ENCODE data around the gene ANKRD2.
"Not testable (repeated sequence)": the region's sequence is repeated elsewhere in the genome, so short reads cannot be mapped to it uniquely, and the experiment has no call there.

The ANKRD2 gene

GRCh38 chr10:97546456-97547270, 25.9 kb upstream of the ANKRD2 start:
- Histone ChIP-seq H3K4me3 (no peak overlapping the region), H3K4me1 (peaks cover 28% of the 10 kb centered on the region), H4K20me1 (no peaks in the 10 kb centered on the region), H3K36me3 (no peaks in the 10 kb centered on the region), H3K27ac (no peak overlapping the region), H3K9me3 (no peaks in the 10 kb centered on the region), H3K9ac (no peak overlapping the region), H3K27me3 (no peaks in the 10 kb centered on the region), H3K4me2 (no peak overlapping the region)
- no peak for TF ChIP-seq Cebpa-rat (IDR thresholded peaks at IDR 0.05)

GRCh38 chr10:97547271-97547600, 25.3 kb upstream of the ANKRD2 start:
- Histone ChIP-seq H3K9ac (no peak overlapping the region), H3K4me3 (no peak overlapping the region), H3K27me3 (no peaks in the 10 kb centered on the region), H3K4me2 (no peak overlapping the region), H3K36me3 (no peaks in the 10 kb centered on the region), H3K4me1 (peaks cover 23% of the 10 kb centered on the region), H4K20me1 (no peaks in the 10 kb centered on the region), H3K9me3 (no peaks in the 10 kb centered on the region), H3K27ac (no peak overlapping the region)
- no peak for TF ChIP-seq Cebpa-rat (IDR thresholded peaks at IDR 0.05)

GRCh38 chr10:97547962-97548361, 24.6 kb upstream of the ANKRD2 start:
- TF ChIP-seq Cebpa-rat (IDR thresholded peaks at IDR 0.05), result no peak
- Histone ChIP-seq H3K9ac (no peak overlapping the region), H3K27me3 (no peaks in the 10 kb centered on the region), H4K20me1 (no peaks in the 10 kb centered on the region), H3K4me3 (no peak overlapping the region), H3K4me1 (peaks cover 16% of the 10 kb centered on the region), H3K36me3 (no peaks in the 10 kb centered on the region), H3K4me2 (no peak overlapping the region), H3K9me3 (no peaks in the 10 kb centered on the region), H3K27ac (no peak overlapping the region)

GRCh38 chr10:97548828-97549455, 23.6 kb upstream of the ANKRD2 start:
- H3K36me3 ChIP-seq, result no peaks in the 10 kb centered on the region
- no peaks in the 10 kb centered on the region for H4K20me1 ChIP-seq
- H3K9ac ChIP-seq, result no peak overlapping the region
- H3K4me2 ChIP-seq, result no peak overlapping the region
- no peaks in the 10 kb centered on the region for H3K9me3 ChIP-seq
- no peak for TF ChIP-seq Cebpa-rat (IDR thresholded peaks at IDR 0.05)
- H3K4me1 ChIP-seq, result peaks cover 6% of the 10 kb centered on the region; the same call in 1 of the 2 replicates
- no peak overlapping the region for H3K27ac ChIP-seq
- H3K27me3 ChIP-seq, result no peaks in the 10 kb centered on the region
- H3K4me3 ChIP-seq, result no peak overlapping the region

- no peaks in the 10 kb centered on the region for H3K36me3 ChIP-seq
- no peak overlapping the region for H3K4me3 ChIP-seq
- H4K20me1 ChIP-seq, result no peaks in the 10 kb centered on the region
- peak overlapping the region; percentile 15; the same call in 1 of the 2 replicates for H3K9ac ChIP-seq
- peaks cover 5% of the 10 kb centered on the region for H3K9me3 ChIP-seq
- no peak for TF ChIP-seq Cebpa-rat (IDR thresholded peaks at IDR 0.05)
- no peak overlapping the region for H3K4me2 ChIP-seq
- no peak overlapping the region for H3K27ac ChIP-seq
- H3K4me1 ChIP-seq, result 0 out of 2 replicates have a peak, but pooled peaks cover 6% of the 10 kb centered on the region
- H3K27me3 ChIP-seq, result no peaks in the 10 kb centered on the region
Measured at GRCh38 chr10:97549587-97550322, 22.8 kb upstream of the ANKRD2 start.

GRCh38 chr10:97550336-97551149, 22.0 kb upstream of the ANKRD2 start:
- no peak overlapping the region for H3K27ac ChIP-seq
- no peak for TF ChIP-seq Cebpa-rat (IDR thresholded peaks at IDR 0.05)
- H3K27me3 ChIP-seq, result no peaks in the 10 kb centered on the region
- no peak overlapping the region for H3K4me2 ChIP-seq
- no peaks in the 10 kb centered on the region for H4K20me1 ChIP-seq
- H3K4me3 ChIP-seq, result no peak overlapping the region
- peak overlapping the region; percentile 15; the same call in 1 of the 2 replicates for H3K9ac ChIP-seq
- H3K36me3 ChIP-seq, result no peaks in the 10 kb centered on the region
- H3K4me1 ChIP-seq, result 0 out of 2 replicates have a peak, but pooled peaks cover 6% of the 10 kb centered on the region
- peaks cover 13% of the 10 kb centered on the region for H3K9me3 ChIP-seq

- Histone ChIP-seq H3K9ac (no peak overlapping the region), H3K27ac (no peak overlapping the region), H3K9me3 (peaks cover 21% of the 10 kb centered on the region), H3K4me3 (no peak overlapping the region), H3K27me3 (no peaks in the 10 kb centered on the region), H3K36me3 (no peaks in the 10 kb centered on the region), H4K20me1 (no peaks in the 10 kb centered on the region), H3K4me2 (no peak overlapping the region), H3K4me1 (0 out of 2 replicates have a peak, but pooled peaks cover 6% of the 10 kb centered on the region)
- TF ChIP-seq Cebpa-rat (IDR thresholded peaks at IDR 0.05), result no peak
Measured at GRCh38 chr10:97551271-97551670, 21.3 kb upstream of the ANKRD2 start.

GRCh38 chr10:97553575-97554031, 19.0 kb upstream of the ANKRD2 start:
- Histone ChIP-seq H3K9me3 (peaks cover 27% of the 10 kb centered on the region), H4K20me1 (no peaks in the 10 kb centered on the region), H3K27ac (no peak overlapping the region), H3K4me1 (no peaks in the 10 kb centered on the region), H3K4me2 (no peak overlapping the region), H3K4me3 (no peak overlapping the region), H3K36me3 (no peaks in the 10 kb centered on the region), H3K27me3 (no peaks in the 10 kb centered on the region), H3K9ac (no peak overlapping the region)
- TF ChIP-seq Cebpa-rat (IDR thresholded peaks at IDR 0.05), result no peak

GRCh38 chr10:97554336-97554735, 18.2 kb upstream of the ANKRD2 start:
- not testable (repeated sequence) for H3K4me1 ChIP-seq, H3K9ac ChIP-seq, H4K20me1 ChIP-seq, H3K36me3 ChIP-seq, H3K4me3 ChIP-seq, H3K27me3 ChIP-seq, H3K27ac ChIP-seq, H3K4me2 ChIP-seq
- peaks cover 27% of the 10 kb centered on the region for H3K9me3 ChIP-seq

GRCh38 chr10:97555541-97555940, 17.0 kb upstream of the ANKRD2 start:
- not testable (repeated sequence) for H3K27ac ChIP-seq, H3K4me3 ChIP-seq, H3K4me1 ChIP-seq, H3K9ac ChIP-seq, H3K4me2 ChIP-seq, H3K27me3 ChIP-seq, H4K20me1 ChIP-seq, H3K36me3 ChIP-seq
- peaks cover 27% of the 10 kb centered on the region for H3K9me3 ChIP-seq

- H3K4me2 ChIP-seq, H3K9ac ChIP-seq, H3K4me3 ChIP-seq, H3K36me3 ChIP-seq, H3K27me3 ChIP-seq, H4K20me1 ChIP-seq, H3K4me1 ChIP-seq, H3K27ac ChIP-seq: not testable (repeated sequence)
- peaks cover 34% of the 10 kb centered on the region for H3K9me3 ChIP-seq
Measured at GRCh38 chr10:97560731-97561381, 11.7 kb upstream of the ANKRD2 start.

- H3K9me3 ChIP-seq, result peaks cover 27% of the 10 kb centered on the region
- H3K4me3 ChIP-seq, H3K4me1 ChIP-seq, H3K36me3 ChIP-seq, H4K20me1 ChIP-seq, H3K27ac ChIP-seq, H3K4me2 ChIP-seq, H3K27me3 ChIP-seq, H3K9ac ChIP-seq: not testable (repeated sequence)
Measured at GRCh38 chr10:97561386-97562077, 11.0 kb upstream of the ANKRD2 start.
